Skin epidermis (tissue), 12 donors: Measurements from ENCODE around the gene DLGAP1.
"Not testable (repeated sequence)": the region's sequence is repeated elsewhere in the genome, so short reads cannot be mapped to it uniquely, and the experiment has no call there.

Experiments
- H3K27ac ChIP-seq, 21 experiments: fragments of 200-600 bp; sonication (generic) in 11 of 21; one replicate each; pipeline ENCODE4 v1.5.0; 2020; ENCODE audit warnings: mild to moderate bottlenecking in 3 of 21, inconsistent platforms in 2 of 21, moderate library complexity in 2 of 21
- H3K4me3 ChIP-seq, 7 experiments: fragments of 200-600 bp; sonication (generic) in 2 of 7; one replicate each; pipeline ENCODE4 v1.5.0; 2020; ENCODE audit warnings: inconsistent platforms in 2 of 7, mild to moderate bottlenecking in 2 of 7, moderate library complexity in 1 of 7

The DLGAP1 gene

GRCh38 chr18:3596324-3596636 lies 858.8 kb downstream of the DLGAP1 start:
- Histone ChIP-seq H3K4me3 (peak overlapping the region in 6 of 7 experiments; percentile 17 to 46 (median 42)), H3K27ac (peak overlapping the region; percentile 50 to 100 (median 96))

- Histone ChIP-seq H3K27ac (peak overlapping the region; percentile 86 to 100 (median 96)), H3K4me3 (peak overlapping the region; percentile 32 to 46 (median 40))
Measured at GRCh38 chr18:3595369-3596273, 859.5 kb downstream of the DLGAP1 start.

DNA sequence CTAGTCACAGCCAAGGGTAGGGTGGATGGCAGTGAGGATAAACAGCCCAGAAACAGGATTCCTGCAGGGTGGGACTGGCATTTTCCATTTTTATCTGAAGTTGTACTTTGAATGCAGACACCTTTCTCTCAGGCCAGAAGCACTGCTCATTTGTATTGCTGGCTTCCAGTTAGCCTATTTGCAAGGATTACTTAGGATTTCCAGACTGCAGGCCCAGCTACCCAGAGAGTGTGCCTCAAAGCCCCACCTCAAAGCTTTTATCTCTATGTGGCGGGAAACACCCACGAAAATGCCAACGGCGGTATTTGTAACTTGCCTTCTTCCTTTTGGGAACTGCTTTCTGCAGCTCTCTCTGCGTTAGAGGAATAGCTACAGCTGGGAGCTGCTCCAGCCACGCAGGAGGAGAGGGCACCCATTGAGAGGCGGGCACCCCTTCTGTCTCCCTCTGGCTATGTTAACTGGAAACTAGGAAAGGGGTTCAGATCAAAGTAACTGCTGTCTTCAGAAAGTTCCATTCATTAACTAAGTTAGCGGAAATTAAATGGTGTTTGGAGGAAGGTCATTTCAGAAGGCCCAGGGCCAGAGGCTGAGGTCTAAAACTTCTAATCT lies 860.2 kb downstream of the DLGAP1 start:
- Histone ChIP-seq H3K4me3 (peak overlapping the region; percentile 32 to 46 (median 40)), H3K27ac (peak overlapping the region; percentile 86 to 100 (median 96))

GRCh38 chr18:3593904-3594759 lies 861.0 kb downstream of the DLGAP1 start:
- H3K4me3 ChIP-seq = peak overlapping the region; percentile 32 to 46 (median 40)

DNA sequence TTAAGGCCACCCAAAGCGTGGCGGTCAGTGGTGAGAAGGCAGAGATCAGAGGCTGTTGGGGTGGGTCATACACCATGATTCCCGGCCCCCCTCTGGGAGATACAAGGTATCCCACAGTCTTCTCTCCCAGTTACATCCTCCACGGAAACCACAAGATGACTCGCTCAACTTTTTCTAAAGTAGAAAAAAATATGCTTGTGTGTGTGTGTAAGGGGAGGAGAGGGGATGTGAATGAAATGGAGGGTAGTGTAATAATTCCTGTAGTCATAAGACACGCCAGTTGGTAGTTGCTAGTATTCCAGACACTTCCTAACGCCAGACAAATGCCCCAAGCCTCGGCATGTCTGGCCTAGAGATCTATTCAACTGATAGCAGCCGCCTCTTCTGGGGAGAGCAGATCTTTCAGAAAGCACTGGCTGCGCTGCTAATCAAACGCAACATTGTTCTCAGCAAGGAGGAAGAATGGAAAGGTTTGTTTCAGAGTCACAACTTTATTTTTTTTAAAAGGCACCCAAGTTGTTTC lies 861.7 kb downstream of the DLGAP1 start:
- peak overlapping the region in 3 of 7 experiments; percentile 37 to 45 (median 43) for H3K4me3 ChIP-seq
- H3K27ac ChIP-seq = peak overlapping the region in 20 of 21 experiments; percentile 86 to 100 (median 96)

More at GRCh38 chr18:3593904-3594759, 861.0 kb downstream of the DLGAP1 start:
- peak overlapping the region; percentile 86 to 100 (median 96) for H3K27ac ChIP-seq

- no peak overlapping the region for H3K4me3 ChIP-seq
Measured at GRCh38 chr18:3592864-3593263, 862.2 kb downstream of the DLGAP1 start.

DNA sequence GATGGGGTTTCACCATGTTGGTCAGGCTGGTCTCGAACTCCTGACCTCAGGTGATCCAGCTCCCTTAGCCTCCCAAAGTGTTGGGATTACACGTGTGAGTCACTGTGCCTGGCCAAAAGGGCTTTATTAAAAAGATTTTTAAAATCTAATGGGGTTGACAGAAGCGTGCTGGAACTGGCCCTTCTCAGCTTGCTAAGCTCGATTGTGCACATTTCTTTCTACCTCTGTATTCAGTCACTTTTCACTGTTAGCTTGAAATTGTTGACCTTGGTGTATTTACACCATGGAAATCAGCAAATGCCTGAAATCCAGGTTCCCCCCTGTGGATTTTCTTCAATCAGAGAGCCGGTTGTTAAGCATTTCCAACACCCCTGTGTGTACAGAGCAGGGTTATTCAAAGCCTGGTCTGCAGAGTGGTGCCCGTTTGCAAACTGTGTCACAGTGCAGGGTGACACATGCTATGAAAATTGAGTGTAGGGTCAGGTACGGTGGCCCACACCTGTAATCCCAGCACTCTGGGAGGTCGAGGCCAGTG lies 864.9 kb downstream of the DLGAP1 start:
- Histone ChIP-seq H3K4me3 (no peak overlapping the region), H3K27ac (peak overlapping the region in 4 of 21 experiments; percentile 13 to 33 (median 30))

More at GRCh38 chr18:3592864-3593263, 862.2 kb downstream of the DLGAP1 start:
- peak overlapping the region in 20 of 21 experiments; percentile 86 to 100 (median 96) for H3K27ac ChIP-seq

DNA sequence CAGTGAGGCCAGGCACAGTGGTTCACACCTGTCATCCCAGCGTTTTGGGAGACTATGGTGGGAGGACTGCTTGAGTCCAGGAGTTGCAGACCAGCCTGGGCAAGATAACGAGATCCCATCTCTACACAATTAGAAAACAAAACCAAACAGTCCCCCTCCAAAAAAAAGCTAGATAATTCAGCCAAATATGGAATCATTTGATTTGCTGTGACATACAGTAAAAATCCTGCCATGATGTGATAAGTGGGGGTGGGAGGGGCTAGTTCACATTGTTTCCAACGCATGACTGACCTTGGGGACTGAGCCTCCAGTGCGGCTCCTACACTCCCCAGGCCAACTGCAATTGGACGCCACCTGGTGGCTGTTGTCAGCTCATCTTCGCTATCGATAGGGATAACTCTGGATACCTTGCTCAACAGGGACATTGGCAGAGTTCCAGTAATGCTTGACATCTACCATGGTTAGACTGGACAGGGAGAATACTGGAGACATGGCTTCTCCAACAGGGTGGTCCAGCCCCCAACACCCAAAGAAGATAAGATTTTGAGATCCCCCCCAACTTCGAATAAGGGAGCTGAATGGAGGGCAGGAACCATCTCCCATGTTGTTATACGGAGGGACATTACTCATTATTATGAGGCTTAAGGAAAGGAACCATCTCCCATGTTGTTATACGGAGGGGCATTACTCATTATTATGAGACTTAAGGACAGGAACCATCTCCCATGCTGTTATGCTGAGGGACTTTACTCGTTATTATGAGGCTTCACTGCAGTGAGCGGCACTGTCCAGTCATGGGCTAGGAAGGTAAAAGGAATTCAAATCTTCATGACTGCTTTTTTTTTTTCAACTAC lies 869.2 kb downstream of the DLGAP1 start:
- Histone ChIP-seq H3K4me3 (no peak overlapping the region), H3K27ac (peak overlapping the region in 3 of 21 experiments; percentile 12 to 52 (median 37))

GRCh38 chr18:3584897-3585460 lies 870.1 kb downstream of the DLGAP1 start:
- Histone ChIP-seq H3K4me3 (no peak overlapping the region), H3K27ac (peak overlapping the region in 1 of 21 experiments; percentile 37)

DNA sequence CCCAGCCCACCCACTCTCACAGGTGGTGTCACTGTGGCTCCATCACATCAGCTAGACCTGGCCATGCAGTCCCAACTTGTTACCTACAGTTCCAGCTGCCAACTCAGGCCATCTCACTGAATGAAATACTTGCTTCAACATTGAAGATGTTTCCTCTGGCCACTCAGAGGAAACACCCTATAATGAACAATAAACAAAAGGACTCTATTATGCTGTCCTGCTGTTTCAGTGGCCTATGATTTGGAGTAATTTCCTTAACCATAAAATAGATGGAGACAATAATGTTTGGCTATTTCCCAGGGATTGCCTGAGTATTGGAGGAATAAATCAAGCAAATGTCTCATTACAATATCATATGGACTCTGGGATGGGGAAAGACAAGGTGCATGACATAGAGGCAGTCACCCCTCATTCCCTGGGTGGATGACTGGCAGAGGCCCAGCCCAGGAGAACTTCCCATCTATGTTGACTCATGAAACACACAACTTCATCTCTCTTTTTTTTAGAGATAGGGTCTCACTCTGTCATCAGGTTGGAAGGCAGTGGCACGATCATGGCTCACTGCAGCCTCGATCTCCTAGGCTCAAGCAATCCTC lies 870.7 kb downstream of the DLGAP1 start:
- H3K27ac ChIP-seq = no peak overlapping the region
- H3K4me3 ChIP-seq = no peak overlapping the region

DNA sequence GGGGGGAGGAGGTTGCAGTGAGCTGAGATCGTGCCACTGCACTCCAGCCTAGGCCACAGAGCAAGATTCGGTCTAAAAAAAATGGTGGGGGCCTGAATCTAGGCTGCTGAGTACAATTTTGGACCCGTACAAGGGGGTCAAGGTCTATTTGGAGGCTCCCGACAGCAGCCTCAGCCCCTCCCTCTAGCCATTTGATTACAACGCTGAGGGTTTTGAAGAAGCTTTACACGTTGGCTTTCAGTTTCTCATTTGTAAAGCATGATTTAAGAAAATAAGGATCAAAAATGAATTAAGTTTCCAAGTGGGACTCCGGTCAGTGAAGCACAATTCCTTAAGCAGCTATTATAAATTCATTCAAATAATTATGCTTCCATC lies 871.2 kb downstream of the DLGAP1 start:
- H3K4me3 ChIP-seq = no peak overlapping the region
- peak overlapping the region in 1 of 21 experiments; percentile 49 for H3K27ac ChIP-seq

DNA sequence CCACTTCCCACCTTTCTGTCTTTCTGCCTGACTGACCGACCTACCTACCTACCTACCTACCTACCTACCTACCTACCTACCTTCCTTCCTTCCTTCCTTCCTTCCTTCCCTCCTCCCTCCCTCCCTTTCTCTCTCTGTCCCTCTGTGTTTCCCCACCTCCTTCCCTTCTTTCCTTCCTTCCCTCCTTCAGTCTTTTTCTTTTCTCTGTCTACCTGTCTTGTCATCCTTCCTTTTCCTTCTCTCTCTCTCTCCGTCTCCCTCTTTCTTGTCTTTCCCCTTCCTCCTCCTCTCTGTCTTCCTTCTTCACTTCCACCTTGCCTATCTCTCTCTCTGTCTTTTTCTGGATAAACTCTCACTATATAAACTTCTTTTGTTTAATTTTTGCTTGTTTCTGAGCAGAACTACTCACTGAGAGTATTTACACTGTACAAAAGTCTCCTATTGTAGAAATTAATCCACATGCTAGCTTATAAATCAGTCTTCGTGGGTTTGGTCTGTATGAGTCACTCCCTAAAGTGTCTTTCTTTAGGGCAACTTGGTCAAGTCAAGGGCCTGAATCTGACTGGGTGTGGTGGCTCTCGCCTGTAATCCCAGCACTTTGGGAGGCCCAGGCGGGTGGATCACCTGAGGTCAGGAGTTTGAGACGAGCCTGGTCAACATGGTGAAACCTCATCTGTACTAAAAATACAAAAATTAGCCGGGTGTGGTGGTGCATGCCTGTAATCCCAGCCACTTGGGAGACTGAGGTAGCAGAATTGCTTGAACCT lies 871.8 kb downstream of the DLGAP1 start:
- H3K4me3 ChIP-seq = not testable (repeated sequence)
- H3K27ac ChIP-seq = peak overlapping the region in 1 of 21 experiments; percentile 49

GRCh38 chr18:3581890-3582289 lies 873.2 kb downstream of the DLGAP1 start:
- no peak overlapping the region for H3K27ac ChIP-seq
- H3K4me3 ChIP-seq = no peak overlapping the region

DNA sequence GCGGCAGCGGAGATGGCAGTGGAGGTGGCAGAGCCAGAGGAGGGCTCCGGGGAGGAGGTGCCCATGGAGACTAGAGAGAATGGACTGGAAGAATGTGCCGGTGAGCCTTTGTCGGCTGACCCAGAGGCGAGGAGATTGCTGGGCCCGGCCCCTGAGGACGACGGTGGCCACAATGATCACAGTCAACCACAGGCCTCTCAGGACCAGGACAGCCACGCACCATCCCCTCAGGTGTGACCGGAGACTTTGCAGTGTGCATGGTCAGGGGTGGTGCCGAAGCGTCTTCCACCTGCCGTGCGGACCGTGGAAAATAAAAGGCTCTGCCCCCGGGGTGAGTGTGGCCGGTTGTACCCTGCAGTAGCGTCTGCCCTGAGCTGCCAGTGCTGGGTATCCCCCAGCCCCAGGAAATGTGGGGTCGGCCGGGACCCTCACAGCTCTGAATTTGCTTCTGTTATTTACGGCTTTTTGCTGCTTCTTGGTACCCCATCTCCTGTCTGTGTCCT lies 874.5 kb downstream of the DLGAP1 start:
- not testable (repeated sequence) for H3K4me3 ChIP-seq, H3K27ac ChIP-seq

DNA sequence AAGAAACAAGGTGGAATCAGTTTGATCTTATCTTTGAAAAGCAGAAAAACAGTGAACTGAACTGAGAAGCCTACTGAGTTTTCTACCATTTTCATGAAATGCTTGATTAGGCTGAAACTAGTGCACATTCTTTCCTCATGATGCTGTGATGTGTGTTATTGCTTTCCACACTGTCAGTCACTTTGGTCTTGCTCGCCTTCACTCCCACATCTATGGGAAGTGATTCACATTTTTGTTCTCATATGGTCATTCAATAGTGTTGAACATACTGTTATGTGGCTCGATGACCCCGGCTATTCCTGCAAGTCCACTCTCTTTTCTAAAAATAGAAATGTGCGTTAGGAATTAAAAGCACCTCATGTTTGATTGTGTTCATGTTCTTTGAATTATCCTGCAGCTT lies 875.4 kb downstream of the DLGAP1 start:
- no peak overlapping the region for H3K27ac ChIP-seq
- no peak overlapping the region for H3K4me3 ChIP-seq

- no peak overlapping the region for H3K27ac ChIP-seq
- no peak overlapping the region for H3K4me3 ChIP-seq
Measured at GRCh38 chr18:3578621-3579020, 876.5 kb downstream of the DLGAP1 start.
